Duodenal mucosa (tissue), 2 donors: ENCODE results near the gene MYL4.
"Not testable (repeated sequence)": the region's sequence is repeated elsewhere in the genome, so short reads cannot be mapped to it uniquely, and the experiment has no call there.

ENCODE experiments used
- H3K27ac ChIP-seq: one replicate; pipeline ENCODE4 v1.7.0; 2013; ENCODE audit warnings: low read depth, low read length
- H3K27me3 ChIP-seq, 2 donors: one replicate each; pipeline ENCODE4 v1.7.0; 2013; ENCODE audit warnings: low read length in 2 of 2, control low read depth in 1 of 2; ENCODE audit not compliant: insufficient read depth in 2 of 2, control insufficient read depth in 1 of 2
- H3K36me3 ChIP-seq, 2 donors: one replicate each; pipeline ENCODE4 v1.7.0; 2013; ENCODE audit warnings: low read length in 2 of 2, control low read depth in 1 of 2; ENCODE audit not compliant: insufficient read depth in 2 of 2, control insufficient read depth in 1 of 2
- H3K4me1 ChIP-seq, 2 donors: one replicate each; pipeline ENCODE4 v1.7.0; 2013; ENCODE audit warnings: low read length in 2 of 2, control low read depth in 1 of 2; ENCODE audit not compliant: insufficient read depth in 2 of 2, control insufficient read depth in 1 of 2
- H3K4me3 ChIP-seq, 2 donors: one replicate each; pipeline ENCODE4 v1.7.0; 2013; ENCODE audit warnings: low read length in 2 of 2, low read depth in 1 of 2
- H3K9ac ChIP-seq, 2 donors: one replicate each; pipeline ENCODE4 v1.7.0; 2013; ENCODE audit warnings: low read length in 2 of 2, low read depth in 1 of 2
- H3K9me3 ChIP-seq, 2 donors: one replicate each; pipeline ENCODE4 v1.7.0; 2013; ENCODE audit warnings: low read length in 2 of 2, control low read depth in 1 of 2; ENCODE audit not compliant: control insufficient read depth in 1 of 2

MYL4 gene

GRCh38 chr17:47207143-47208067, 1.7 kb upstream of the MYL4 start:
- H3K27ac ChIP-seq = no peak overlapping the region
- H3K4me1 ChIP-seq = peaks cover 33 to 34% of the 10 kb centered on the region in 2 donors
- no peaks in the 10 kb centered on the region for H3K36me3 ChIP-seq
- no peak overlapping the region for H3K9ac ChIP-seq
- no peaks in the 10 kb centered on the region for H3K27me3 ChIP-seq
- H3K9me3 ChIP-seq = no peaks in the 10 kb centered on the region
- no peak overlapping the region for H3K4me3 ChIP-seq

GRCh38 chr17:47209499-47209898, 351 bp downstream of the MYL4 start:
- no peak overlapping the region for H3K4me3 ChIP-seq
- H3K4me1 ChIP-seq = peaks cover 22 to 23% of the 10 kb centered on the region in 2 donors
- no peak overlapping the region for H3K27ac ChIP-seq

GRCh38 chr17:47210105-47210504, 957 bp downstream of the MYL4 start:
- H3K4me3 ChIP-seq = no peak overlapping the region
- no peaks in the 10 kb centered on the region for H3K36me3 ChIP-seq
- no peak overlapping the region for H3K27ac ChIP-seq
- no peak overlapping the region for H3K9ac ChIP-seq
- no peaks in the 10 kb centered on the region for H3K27me3 ChIP-seq
- H3K9me3 ChIP-seq = no peaks in the 10 kb centered on the region
- H3K4me1 ChIP-seq = peaks cover 16 to 17% of the 10 kb centered on the region in 2 donors

More at GRCh38 chr17:47209499-47209898, 351 bp downstream of the MYL4 start:
- no peaks in the 10 kb centered on the region for H3K36me3 ChIP-seq
- no peak overlapping the region for H3K9ac ChIP-seq
- H3K9me3 ChIP-seq = no peaks in the 10 kb centered on the region
- H3K27me3 ChIP-seq = no peaks in the 10 kb centered on the region

- Histone ChIP-seq H3K4me3 (no peak overlapping the region), H3K27me3 (no peaks in the 10 kb centered on the region), H3K36me3 (no peaks in the 10 kb centered on the region), H3K4me1 (peaks cover 9 to 11% of the 10 kb centered on the region in 2 donors), H3K27ac (no peak overlapping the region), H3K9me3 (no peaks in the 10 kb centered on the region), H3K9ac (no peak overlapping the region)
Measured at GRCh38 chr17:47210779-47211178, 1.6 kb downstream of the MYL4 start.

- H3K4me1 ChIP-seq = peaks cover 0 to 2% of the 10 kb centered on the region in 2 donors
- no peak overlapping the region for H3K4me3 ChIP-seq
- no peaks in the 10 kb centered on the region for H3K36me3 ChIP-seq
- H3K27ac ChIP-seq = no peak overlapping the region
- no peaks in the 10 kb centered on the region for H3K9me3 ChIP-seq
- no peak overlapping the region for H3K9ac ChIP-seq
- no peaks in the 10 kb centered on the region for H3K27me3 ChIP-seq
Measured at GRCh38 chr17:47212458-47212857, 3.3 kb downstream of the MYL4 start.

- Histone ChIP-seq H3K27ac (no peak overlapping the region), H3K9ac (no peak overlapping the region), H3K36me3 (no peaks in the 10 kb centered on the region), H3K4me1 (no peaks in the 10 kb centered on the region), H3K27me3 (no peaks in the 10 kb centered on the region), H3K9me3 (no peaks in the 10 kb centered on the region), H3K4me3 (no peak overlapping the region)
Measured at GRCh38 chr17:47213540-47213939, 4.4 kb downstream of the MYL4 start.

GRCh38 chr17:47214931-47215330, 5.8 kb downstream of the MYL4 start:
- peaks cover 8% of the 10 kb centered on the region in 2 donors for H3K4me1 ChIP-seq
- H3K9me3 ChIP-seq = no peaks in the 10 kb centered on the region
- H3K4me3 ChIP-seq = no peak overlapping the region
- no peak overlapping the region for H3K9ac ChIP-seq
- H3K27me3 ChIP-seq = no peaks in the 10 kb centered on the region
- H3K36me3 ChIP-seq = no peaks in the 10 kb centered on the region
- no peak overlapping the region for H3K27ac ChIP-seq

GRCh38 chr17:47216821-47217220, 7.7 kb downstream of the MYL4 start:
- H3K36me3 ChIP-seq, H3K27ac ChIP-seq, H3K9ac ChIP-seq, H3K9me3 ChIP-seq, H3K27me3 ChIP-seq, H3K4me3 ChIP-seq: not testable (repeated sequence)
- peaks cover 15 to 21% of the 10 kb centered on the region in 2 donors for H3K4me1 ChIP-seq

GRCh38 chr17:47217279-47217678, 8.1 kb downstream of the MYL4 start:
- not testable (repeated sequence) for H3K9me3 ChIP-seq, H3K4me3 ChIP-seq, H3K9ac ChIP-seq, H3K36me3 ChIP-seq, H3K27me3 ChIP-seq, H3K27ac ChIP-seq
- H3K4me1 ChIP-seq = peaks cover 19 to 26% of the 10 kb centered on the region in 2 donors

- H3K27me3 ChIP-seq = no peaks in the 10 kb centered on the region
- H3K9ac ChIP-seq = no peak overlapping the region
- H3K27ac ChIP-seq = no peak overlapping the region
- no peaks in the 10 kb centered on the region for H3K9me3 ChIP-seq
- H3K4me1 ChIP-seq = peaks cover 30 to 40% of the 10 kb centered on the region in 2 donors
- no peak overlapping the region for H3K4me3 ChIP-seq
- H3K36me3 ChIP-seq = no peaks in the 10 kb centered on the region
Measured at GRCh38 chr17:47218896-47219430, 9.8 kb downstream of the MYL4 start.
